Measurements from ENCODE around the gene ETV4. TPM values are rescaled to one million over a fixed set of nuclear protein-coding genes. Genes with fewer than 3 reads are reported as not detected.
"Not testable (repeated sequence)": the region's sequence is repeated elsewhere in the genome, so short reads cannot be mapped to it uniquely, and the experiment has no call there.

Gene ETV4
- total RNA-seq, 1 experiment from 2014 or later = 147 TPM

GRCh38 chr17:43517615-43518386, 28.3 kb downstream of the ETV4 start:
- intact Hi-C loops (cut with micrococcal nuclease) = no loop called here
- TF ChIP-seq EZH2 (IDR thresholded peaks at IDR 0.05; ENCODE audit: low read length, unreplicated experiment) (no peak), CTCF (conservative IDR thresholded peaks at IDR 0.05; ENCODE audit: low read depth, low read length) (no peak), EZH2phosphoT487 (IDR thresholded peaks at IDR 0.05; ENCODE audit: borderline replicate concordance, low read length) (no peak)
- H3K4me3 ChIP-seq (ENCODE audit: low read length) = no peak overlapping the region
- peaks cover 14% of the 10 kb centered on the region; the same call in 1 of the 2 replicates for H3K4me1 ChIP-seq (ENCODE audit: insufficient read depth, low read length)
- H3K36me3 ChIP-seq (ENCODE audit: low read depth, low read length) = peaks cover 21% of the 10 kb centered on the region
- H3K27me3 ChIP-seq (ENCODE audit: low read length) = no peaks in the 10 kb centered on the region
- H4K20me1 ChIP-seq (ENCODE audit: low read length) = no peaks in the 10 kb centered on the region
- no peaks in the 10 kb centered on the region for H3F3A ChIP-seq (ENCODE audit: low read length, unreplicated experiment)
- peak overlapping the region; percentile 24 for H3K4me2 ChIP-seq (ENCODE audit: low read length)
- DNase-seq = peak; percentile 64
- no TSS peak for BruUV-seq (replicated peaks)
- ATAC-seq = peak; percentile 86
- H3K27ac ChIP-seq (ENCODE audit: low read length) = no peak overlapping the region
- H3K9me2 ChIP-seq (replicated peaks; ENCODE audit: low read length) = no peaks in the 10 kb centered on the region
- ChIA-PET CTCF (interaction anchor here (0.6 to 1.2 kb wide), 2 partner anchors 61 to 156 kb away, joined by 3 to 6 read pairs; no protein-coding TSS in a partner anchor), POLR2A (ENCODE audit: unreplicated experiment) (interaction anchor here (0.5 to 0.6 kb wide), 3 partner anchors 28 to 314 kb away, joined by 3 to 4 read pairs (median 3); partner anchors contain the start of gene ETV4)
- no peaks in the 10 kb centered on the region for H3K9me3 ChIP-seq (ENCODE audit: low read length)
- H2AFZ ChIP-seq (ENCODE audit: low read length) = peak overlapping the region; percentile 7; the same call in 1 of the 2 replicates
- no peaks in the 10 kb centered on the region for H3K79me2 ChIP-seq (ENCODE audit: low read length)
- H3K9ac ChIP-seq (ENCODE audit: low read length) = no peak overlapping the region

- Histone ChIP-seq H3K27ac (ENCODE audit: low read length) (no peak overlapping the region), H3K4me2 (ENCODE audit: low read length) (peak overlapping the region; percentile 24), H3K4me1 (ENCODE audit: insufficient read depth, low read length) (peaks cover 14% of the 10 kb centered on the region; the same call in 1 of the 2 replicates), H3K4me3 (ENCODE audit: low read length) (no peak overlapping the region), H3K9ac (ENCODE audit: low read length) (no peak overlapping the region), H3K9me3 (ENCODE audit: low read length) (no peaks in the 10 kb centered on the region), H4K20me1 (ENCODE audit: low read length) (no peaks in the 10 kb centered on the region), H3K36me3 (ENCODE audit: low read depth, low read length) (peaks cover 20% of the 10 kb centered on the region), H3K9me2 (replicated peaks; ENCODE audit: low read length) (no peaks in the 10 kb centered on the region), H2AFZ (ENCODE audit: low read length) (peak overlapping the region; percentile 7; the same call in 1 of the 2 replicates), H3K27me3 (ENCODE audit: low read length) (no peaks in the 10 kb centered on the region), H3K79me2 (ENCODE audit: low read length) (no peaks in the 10 kb centered on the region), H3F3A (ENCODE audit: low read length, unreplicated experiment) (no peaks in the 10 kb centered on the region)
- intact Hi-C loops (cut with micrococcal nuclease) = no loop called here
- DNase-seq (no peak), ATAC-seq (peak; percentile 36)
- POLR2A ChIA-PET (ENCODE audit: unreplicated experiment) = interaction anchor here (0.5 kb wide), 1 partner anchor 29 kb away, joined by 4 read pairs; the partner anchor contains the start of gene ETV4
- CTCF ChIA-PET = interaction anchor here (1.2 kb wide), 1 partner anchor 157 kb away, joined by 6 read pairs; no protein-coding TSS in a partner anchor
- TF ChIP-seq EZH2 (IDR thresholded peaks at IDR 0.05; ENCODE audit: low read length, unreplicated experiment) (no peak), EZH2phosphoT487 (IDR thresholded peaks at IDR 0.05; ENCODE audit: borderline replicate concordance, low read length) (no peak)
- BruUV-seq (replicated peaks) = no TSS peak
Observed at GRCh38 chr17:43517161-43517560, 29.0 kb downstream of the ETV4 start.

- no TSS peak for BruUV-seq (replicated peaks)
- H3K9ac ChIP-seq (ENCODE audit: low read length) = no peak overlapping the region
- no peaks in the 10 kb centered on the region for H3K9me3 ChIP-seq (ENCODE audit: low read length)
- DNase-seq = no peak
- no peaks in the 10 kb centered on the region for H3K27me3 ChIP-seq (ENCODE audit: low read length)
- no peaks in the 10 kb centered on the region for H4K20me1 ChIP-seq (ENCODE audit: low read length)
- ATAC-seq = no peak
- CTCF ChIA-PET = no interaction called here
- intact Hi-C loops (cut with micrococcal nuclease) = no loop called here
- no peak overlapping the region for H3K4me3 ChIP-seq (ENCODE audit: low read length)
- H3K9me2 ChIP-seq (replicated peaks; ENCODE audit: low read length) = no peaks in the 10 kb centered on the region
- H3K4me1 ChIP-seq (ENCODE audit: insufficient read depth, low read length) = peaks cover 14% of the 10 kb centered on the region; the same call in 1 of the 2 replicates
- no peaks in the 10 kb centered on the region for H3K79me2 ChIP-seq (ENCODE audit: low read length)
- H3K4me2 ChIP-seq (ENCODE audit: low read length) = no peak overlapping the region
- H3K27ac ChIP-seq (ENCODE audit: low read length) = no peak overlapping the region
- POLR2A ChIA-PET (ENCODE audit: unreplicated experiment) = no interaction called here
- peaks cover 8% of the 10 kb centered on the region for H3K36me3 ChIP-seq (ENCODE audit: low read depth, low read length)
- no peaks in the 10 kb centered on the region for H3F3A ChIP-seq (ENCODE audit: low read length, unreplicated experiment)
- TF ChIP-seq EZH2 (IDR thresholded peaks at IDR 0.05; ENCODE audit: low read length, unreplicated experiment) (no peak), CTCF (conservative IDR thresholded peaks at IDR 0.05; ENCODE audit: low read depth, low read length) (no peak), EZH2phosphoT487 (IDR thresholded peaks at IDR 0.05; ENCODE audit: borderline replicate concordance, low read length) (no peak)
- no peak overlapping the region for H2AFZ ChIP-seq (ENCODE audit: low read length)
Observed at GRCh38 chr17:43515656-43516055, 30.5 kb downstream of the ETV4 start.

- H3K79me2 ChIP-seq (ENCODE audit: low read length); H3K9me3 ChIP-seq (ENCODE audit: low read length); H2AFZ ChIP-seq (ENCODE audit: low read length); H3K4me1 ChIP-seq (ENCODE audit: insufficient read depth, low read length); H3K9me2 ChIP-seq (replicated peaks; ENCODE audit: low read length); H3K4me3 ChIP-seq (ENCODE audit: low read length); H3F3A ChIP-seq (ENCODE audit: low read length, unreplicated experiment); H3K27ac ChIP-seq (ENCODE audit: low read length); intact Hi-C loops (cut with micrococcal nuclease); POLR2A ChIA-PET (ENCODE audit: unreplicated experiment); H3K9ac ChIP-seq (ENCODE audit: low read length); H3K36me3 ChIP-seq (ENCODE audit: low read depth, low read length); H4K20me1 ChIP-seq (ENCODE audit: low read length); BruUV-seq (replicated peaks); CTCF ChIA-PET; H3K27me3 ChIP-seq (ENCODE audit: low read length); H3K4me2 ChIP-seq (ENCODE audit: low read length); ATAC-seq; DNase-seq: not testable (repeated sequence)
Observed at GRCh38 chr17:43511199-43511598, 34.9 kb downstream of the ETV4 start.

- H3K9ac ChIP-seq (ENCODE audit: low read length); H2AFZ ChIP-seq (ENCODE audit: low read length); H3F3A ChIP-seq (ENCODE audit: low read length, unreplicated experiment); POLR2A ChIA-PET (ENCODE audit: unreplicated experiment); H3K27me3 ChIP-seq (ENCODE audit: low read length); H3K36me3 ChIP-seq (ENCODE audit: low read depth, low read length); ATAC-seq; intact Hi-C loops (cut with micrococcal nuclease); BruUV-seq (replicated peaks); H4K20me1 ChIP-seq (ENCODE audit: low read length); H3K9me3 ChIP-seq (ENCODE audit: low read length); CTCF ChIA-PET; DNase-seq; H3K4me2 ChIP-seq (ENCODE audit: low read length); H3K4me1 ChIP-seq (ENCODE audit: insufficient read depth, low read length); H3K79me2 ChIP-seq (ENCODE audit: low read length); H3K4me3 ChIP-seq (ENCODE audit: low read length); H3K27ac ChIP-seq (ENCODE audit: low read length); H3K9me2 ChIP-seq (replicated peaks; ENCODE audit: low read length): not testable (repeated sequence)
Observed at GRCh38 chr17:43509440-43509839, 36.7 kb downstream of the ETV4 start.
